GM19463 (cell line): ENCODE data around the gene SEC14L1.
"Not testable (repeated sequence)": the region's sequence is repeated elsewhere in the genome, so short reads cannot be mapped to it uniquely, and the experiment has no call there.

Source experiments
- ATAC-seq: cut with Tn5 transposase; IDR thresholded peaks from one replicate; pipeline ENCODE4 v1.9.1; 2021; ENCODE audit warnings: mild to moderate bottlenecking, moderate library complexity; ENCODE audit not compliant: unreplicated experiment

Gene SEC14L1

DNA sequence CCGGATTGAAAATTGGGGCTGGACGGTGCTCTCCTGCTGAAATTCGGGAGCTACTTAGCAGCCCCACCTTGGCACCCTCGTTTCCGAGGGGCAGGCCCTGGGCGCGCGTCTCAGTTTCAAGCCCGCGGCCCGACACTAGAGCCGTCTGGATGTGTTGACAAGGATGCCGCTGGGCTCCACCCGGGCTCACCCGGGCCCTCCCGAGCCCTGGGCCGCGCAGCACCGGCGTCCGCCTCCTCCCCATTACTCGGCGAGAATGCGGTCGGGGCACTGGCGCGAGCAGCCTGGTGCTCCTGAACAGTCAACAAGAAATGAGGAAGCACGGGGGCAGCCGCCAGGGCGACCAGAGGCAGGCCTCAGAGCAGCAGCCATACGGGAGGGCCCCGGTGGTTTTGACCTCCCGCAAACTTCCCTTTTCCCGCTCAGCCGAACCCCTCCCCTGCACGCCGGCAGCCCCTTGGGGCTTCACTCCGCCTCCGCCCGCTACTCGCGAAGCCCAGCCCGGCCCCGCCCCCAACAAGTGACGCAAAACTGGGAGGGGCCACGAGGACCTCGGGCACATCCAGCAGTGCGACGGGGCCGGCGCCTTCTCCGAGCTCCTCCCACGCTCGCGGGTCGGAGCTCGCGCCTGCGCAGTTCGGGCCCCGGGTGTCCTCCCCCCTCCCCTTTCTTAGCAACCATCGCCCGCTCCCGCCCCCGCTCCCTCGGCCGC is 447 bp upstream of the SEC14L1 start:
- ATAC-seq: peak; percentile 83

DNA sequence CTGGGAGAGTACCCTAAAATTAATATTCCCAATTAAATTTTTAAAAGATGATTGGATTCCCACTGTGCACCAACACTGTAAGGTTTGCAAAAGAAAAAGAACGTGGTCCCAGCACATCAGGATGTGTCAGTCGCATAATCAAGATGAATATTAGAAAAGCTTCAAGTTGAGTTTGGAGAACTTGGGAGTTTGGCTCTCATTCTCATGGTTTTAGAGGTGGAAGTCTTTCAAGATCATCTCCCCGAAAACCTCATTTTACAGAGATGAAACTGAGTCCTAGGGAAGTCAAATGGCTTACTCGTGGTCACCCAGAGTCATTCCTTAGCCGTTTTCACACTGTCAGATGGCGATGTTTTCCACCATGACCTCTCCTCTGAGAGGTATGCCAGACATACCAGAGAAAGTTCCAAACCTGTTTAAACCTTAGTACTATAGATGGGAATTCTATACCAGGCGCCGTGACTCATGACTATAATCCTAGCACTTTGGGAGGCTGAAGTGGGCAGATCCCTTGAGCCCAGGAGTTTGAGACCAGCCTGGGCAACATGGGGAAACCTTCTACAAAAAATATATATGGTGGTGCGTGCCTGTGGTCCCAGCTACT is 1.2 kb downstream of the SEC14L1 start:
- no peak for ATAC-seq

DNA sequence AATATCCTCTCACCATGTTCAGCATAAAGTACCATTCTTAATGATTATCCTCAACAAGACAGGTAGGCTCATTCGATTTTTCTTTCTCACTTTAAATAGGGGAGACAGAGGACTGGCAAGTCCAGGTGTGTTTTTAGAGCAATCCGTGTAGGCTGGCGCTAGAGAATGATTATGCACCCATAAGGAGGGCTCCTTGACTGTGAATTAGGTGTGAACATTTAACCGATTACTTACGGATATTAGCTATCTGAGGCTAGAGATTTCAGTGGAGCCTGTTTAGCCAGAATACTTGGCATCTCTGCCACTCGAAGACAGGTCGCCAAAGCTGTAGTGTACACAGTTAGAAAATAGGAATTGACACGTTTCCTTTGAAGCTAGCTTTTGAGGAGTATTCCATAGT is 1.9 kb downstream of the SEC14L1 start:
- no peak for ATAC-seq

DNA sequence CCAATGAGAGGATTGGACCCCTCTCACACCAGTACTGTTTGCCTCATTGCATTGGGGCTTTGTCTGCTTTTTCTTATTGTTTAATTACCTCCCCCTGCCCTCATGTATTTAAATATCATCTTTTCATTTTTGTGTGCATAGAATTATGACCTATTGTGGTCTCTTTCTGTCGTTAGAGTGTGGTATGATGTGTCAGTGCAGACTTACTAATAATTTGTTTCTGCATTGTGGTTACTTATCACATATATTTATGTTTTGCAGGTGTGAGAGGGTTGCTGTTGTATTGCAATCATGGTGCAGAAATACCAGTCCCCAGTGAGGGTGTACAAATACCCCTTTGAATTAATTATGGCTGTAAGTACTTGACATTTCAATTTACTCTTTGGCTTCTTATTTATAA is 2.5 kb downstream of the SEC14L1 start:
- no peak for ATAC-seq

DNA sequence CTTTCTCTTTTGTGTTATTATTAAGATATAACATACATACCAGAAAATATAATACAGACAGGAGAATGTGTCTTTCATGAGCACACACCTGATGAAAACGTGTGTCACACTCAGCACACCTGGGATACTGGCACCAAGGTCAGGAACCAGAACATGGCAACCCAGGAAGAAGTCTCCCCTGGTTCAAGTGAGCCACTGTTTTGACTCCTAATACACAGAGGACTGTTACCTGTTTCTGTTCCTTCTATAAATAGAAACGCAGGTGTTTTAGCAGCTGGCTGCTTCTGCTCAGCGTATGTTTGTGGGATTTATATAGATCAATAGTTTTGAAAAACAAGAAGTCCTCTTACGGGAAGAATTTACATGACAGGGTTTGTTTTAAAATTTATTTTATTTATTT is 3.5 kb downstream of the SEC14L1 start:
- ATAC-seq: no peak

DNA sequence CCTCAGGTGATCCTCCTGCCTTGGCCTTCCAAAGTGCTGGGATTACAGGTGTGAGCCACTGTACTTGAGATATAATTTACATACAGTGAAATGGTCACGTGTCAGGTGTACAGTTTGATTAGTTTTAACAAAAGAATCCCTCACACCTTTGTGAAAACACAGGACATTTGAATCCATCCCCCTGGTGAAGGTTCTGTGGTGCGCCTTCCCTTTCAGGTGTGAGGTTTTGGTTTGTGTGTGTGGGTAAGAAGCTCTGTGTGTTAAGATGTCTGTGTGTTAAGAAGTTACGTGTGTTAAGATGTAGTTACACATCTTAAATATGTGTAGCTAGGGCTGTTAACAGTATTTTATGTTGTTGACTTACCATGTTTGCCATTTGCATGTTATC is 4.4 kb downstream of the SEC14L1 start:
- ATAC-seq: no peak

DNA sequence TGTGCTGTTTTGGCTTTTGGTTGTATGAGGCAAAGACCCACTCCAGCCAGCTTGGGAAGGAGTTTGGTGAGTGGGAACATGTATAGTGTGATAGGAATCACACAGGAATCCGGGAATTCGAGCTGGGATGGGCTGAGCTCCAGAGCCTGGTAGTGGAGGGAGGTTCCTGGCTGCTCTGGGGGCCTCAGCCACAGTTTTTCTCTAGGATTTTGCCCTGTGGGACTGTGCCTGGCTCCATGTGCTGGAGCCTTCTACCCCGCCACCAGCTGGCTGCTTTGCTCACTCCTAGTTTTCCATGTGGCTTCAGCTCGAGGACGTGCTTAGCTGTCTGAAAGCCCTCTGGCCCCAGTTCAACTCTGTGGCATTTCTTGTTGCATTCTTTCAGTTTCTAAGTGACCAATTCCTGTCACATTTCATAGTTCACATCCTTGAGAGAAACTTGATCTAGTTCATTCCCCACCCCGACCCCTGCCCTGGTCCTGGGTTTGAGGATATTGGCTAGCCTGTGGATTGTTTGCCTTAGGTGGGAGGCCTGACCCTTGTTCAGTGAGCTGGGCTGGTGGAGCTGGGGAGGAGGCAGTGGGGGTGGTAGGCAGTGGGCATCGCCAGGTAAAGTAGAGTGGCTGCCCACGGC is 5.0 kb downstream of the SEC14L1 start:
- no peak for ATAC-seq

DNA sequence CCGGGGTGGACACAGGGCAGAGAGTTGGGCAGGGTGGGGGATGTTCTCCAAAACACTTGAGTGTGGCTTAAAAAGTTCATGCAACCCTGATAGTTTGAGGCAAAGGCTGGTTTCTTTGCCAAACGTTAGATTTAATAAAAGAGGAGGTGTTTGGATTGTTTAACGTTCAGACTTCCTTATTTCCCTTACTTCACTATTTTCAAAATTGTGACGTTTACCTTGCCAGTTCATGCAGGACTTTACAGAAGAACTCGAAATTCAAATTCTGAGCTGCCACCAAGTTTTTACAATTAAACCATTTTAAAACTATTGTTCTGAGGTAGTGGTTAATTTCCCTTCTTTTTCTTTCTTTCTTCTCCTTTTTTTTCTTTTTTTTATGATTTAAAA is 5.5 kb downstream of the SEC14L1 start:
- no peak for ATAC-seq

DNA sequence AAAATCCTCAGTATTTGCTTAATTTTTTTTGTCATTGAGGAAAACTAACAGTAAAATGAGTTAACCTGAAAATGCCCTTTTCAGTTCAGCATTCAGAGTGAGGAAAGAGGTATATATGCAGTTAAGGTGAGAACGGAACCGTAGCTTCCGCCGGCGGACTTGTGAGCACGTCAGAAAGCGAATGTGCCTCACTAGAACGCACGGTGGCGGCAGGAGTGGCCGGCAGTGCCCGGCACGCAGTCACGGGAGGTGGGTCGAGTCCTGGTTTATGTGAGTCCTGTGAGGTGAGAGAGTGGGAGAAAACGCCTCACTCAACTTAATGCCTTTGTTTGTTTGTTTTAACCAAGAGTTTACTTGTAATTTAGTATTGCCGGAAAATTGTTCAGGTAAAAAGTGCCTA is 6.1 kb downstream of the SEC14L1 start:
- no peak for ATAC-seq

DNA sequence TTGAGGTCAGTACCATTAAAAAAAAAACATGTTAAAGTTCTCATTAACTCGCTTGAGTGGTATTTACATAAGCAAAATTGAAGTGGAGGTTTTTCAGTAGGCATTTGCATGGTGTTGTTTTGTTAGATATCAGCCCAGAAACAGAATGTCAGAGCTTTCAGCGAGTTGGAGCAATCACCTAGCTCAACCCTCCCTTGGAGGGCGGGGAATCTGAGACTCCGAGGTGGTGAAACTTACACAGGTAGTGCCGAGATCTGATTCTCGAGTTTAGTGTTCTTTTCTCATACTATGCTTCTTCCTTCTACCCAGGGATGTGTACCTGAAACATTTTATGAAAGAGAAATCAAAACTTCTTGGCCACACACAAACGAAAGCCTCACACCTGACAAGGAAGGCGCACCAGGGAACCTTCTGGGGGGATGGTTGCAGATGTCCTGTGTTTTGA is 6.6 kb downstream of the SEC14L1 start:
- ATAC-seq: no peak

DNA sequence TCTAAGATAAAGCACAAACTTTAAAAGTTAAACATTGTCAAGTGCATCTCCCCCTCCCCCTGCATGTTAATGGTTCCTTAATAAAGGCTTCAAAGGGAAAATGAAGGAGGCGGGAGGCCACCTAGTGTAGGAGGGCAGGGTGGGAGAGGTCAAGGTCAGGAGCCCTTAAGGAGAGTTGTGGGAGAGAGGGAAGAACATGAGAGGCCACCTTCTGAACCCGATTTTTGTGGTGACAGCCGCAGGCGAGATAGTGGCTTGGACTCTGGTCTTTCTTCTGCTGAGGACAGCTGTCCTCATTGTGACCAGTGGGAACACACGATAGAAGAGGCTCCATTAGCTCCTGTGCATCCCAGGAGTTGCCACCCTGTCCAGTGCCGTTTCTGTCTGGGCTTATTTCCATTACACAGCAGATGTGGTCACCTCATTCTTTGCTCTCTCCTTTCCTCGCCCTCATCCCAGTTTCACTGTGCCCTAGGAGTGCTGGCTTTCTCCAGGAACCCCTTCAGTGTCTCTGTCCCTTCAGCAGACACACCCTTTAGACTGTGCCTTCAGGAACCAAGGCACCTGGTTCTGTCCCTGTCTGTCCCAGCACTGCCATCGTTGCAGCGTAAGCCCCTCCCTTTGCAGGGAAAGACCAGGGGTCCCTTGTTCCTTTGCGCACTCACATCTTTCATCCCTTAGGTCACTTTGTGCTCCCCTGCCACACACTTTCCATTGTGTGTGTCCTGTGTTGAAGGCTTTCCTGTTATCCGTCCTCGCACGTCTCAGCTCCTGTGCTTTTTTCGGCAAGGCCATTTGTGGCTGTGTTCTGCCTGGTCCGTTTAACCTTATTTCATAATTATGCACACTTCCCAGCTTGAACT is 7.5 kb downstream of the SEC14L1 start:
- ATAC-seq: no peak

DNA sequence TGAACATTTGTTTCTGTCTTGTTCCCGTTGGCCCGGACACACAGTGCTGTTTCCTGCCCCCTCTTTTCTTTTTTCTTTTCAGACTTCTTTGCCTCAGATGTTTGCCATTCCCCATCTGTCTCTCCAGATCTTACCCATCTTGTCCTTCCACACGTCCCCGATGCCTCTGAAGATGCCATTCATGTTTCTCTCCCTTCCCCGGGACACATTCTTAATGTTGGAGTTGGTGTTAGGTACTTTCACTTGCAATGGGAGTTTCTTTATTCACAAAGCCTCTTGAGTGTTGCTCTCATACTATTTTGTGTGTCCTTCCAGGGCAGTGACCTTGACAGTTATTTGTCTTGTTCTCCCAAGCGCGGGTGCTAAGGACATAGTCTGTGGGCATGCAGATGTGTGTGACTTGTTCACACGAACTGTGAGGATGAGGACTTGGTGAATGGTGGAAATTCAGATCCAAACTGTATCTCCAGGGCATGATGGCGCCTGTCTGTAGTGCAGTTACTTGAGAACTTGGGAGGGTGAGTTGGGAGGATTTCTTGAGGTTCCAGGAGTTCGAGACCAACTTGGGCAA is 8.3 kb downstream of the SEC14L1 start:
- no peak for ATAC-seq

DNA sequence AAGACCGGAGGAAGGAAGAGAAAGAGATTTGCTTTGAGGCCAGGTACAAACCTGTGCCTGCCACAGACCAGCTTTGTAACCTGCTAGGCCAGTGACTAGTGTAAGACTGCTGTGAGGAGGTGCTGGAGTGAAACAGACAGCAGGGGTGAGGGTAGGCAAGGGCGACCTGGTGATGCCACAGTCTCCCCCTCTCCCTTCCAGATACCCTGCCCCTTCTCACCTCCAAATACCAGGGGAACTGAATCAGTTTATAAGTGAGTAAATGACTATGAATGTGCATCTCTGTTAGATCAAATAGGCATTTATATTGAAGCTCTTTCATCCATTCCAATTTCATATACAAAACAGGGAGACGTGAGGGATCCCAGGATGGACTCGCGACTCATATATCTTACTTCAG is 9.4 kb downstream of the SEC14L1 start:
- no peak for ATAC-seq

DNA sequence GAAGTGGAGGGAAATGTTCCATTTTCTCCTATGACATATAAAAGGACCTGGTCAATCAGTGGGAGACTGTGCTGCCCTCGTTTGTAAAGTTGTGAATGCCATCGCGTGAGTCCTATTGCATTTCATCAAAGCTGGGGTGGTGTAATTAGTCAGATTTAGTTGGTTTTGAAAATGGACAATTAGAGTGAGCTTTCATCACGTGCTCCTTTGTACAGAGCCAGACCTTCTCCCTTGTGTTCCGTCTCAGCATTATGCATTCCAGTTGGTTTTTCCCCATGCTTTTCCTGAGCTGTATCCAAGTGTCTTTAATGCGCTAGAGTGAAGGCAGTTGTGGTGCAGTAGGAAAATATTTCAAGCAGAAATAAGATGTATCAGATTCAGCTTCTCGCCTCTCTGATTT is 10.4 kb downstream of the SEC14L1 start:
- no peak for ATAC-seq

DNA sequence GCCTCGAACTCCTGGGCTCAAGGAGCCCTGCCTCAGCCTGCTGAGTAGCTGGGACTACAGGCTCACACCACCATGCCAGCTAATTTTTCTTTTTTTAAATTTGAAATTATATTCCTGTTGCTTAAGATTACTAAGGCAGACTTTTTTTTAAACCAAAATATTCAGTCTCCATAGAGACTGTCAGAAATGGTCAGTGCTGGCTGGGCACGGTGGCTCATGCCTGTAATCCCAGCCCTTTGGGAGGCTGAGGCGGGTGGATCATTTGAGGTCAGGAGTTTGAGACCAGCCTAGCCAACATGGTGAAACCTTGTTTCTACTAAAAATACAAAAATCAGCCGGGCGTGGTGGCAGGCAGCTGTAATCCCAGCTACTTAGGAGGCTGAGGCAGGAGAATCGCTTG is 11.3 kb downstream of the SEC14L1 start:
- ATAC-seq: not testable (repeated sequence)

DNA sequence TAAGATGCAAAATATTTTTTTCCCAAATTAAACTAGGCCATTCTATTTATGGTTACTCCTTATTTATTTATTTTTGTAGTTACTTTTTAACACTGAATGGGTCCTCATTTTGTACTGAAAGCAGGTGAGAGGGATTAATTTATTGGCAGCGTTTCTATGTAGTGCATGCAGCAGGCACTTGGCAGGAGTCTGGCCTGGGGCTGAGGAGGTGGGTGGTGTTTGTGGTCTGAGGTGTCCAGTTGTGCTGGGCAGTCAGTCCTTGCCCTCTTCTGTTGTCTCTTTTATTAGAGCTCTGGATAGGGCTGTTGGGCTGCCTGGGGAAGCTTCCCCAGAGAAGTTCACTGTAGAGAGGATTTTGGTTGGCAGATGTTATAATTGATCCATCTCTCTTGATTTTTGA is 12.7 kb downstream of the SEC14L1 start:
- no peak for ATAC-seq

DNA sequence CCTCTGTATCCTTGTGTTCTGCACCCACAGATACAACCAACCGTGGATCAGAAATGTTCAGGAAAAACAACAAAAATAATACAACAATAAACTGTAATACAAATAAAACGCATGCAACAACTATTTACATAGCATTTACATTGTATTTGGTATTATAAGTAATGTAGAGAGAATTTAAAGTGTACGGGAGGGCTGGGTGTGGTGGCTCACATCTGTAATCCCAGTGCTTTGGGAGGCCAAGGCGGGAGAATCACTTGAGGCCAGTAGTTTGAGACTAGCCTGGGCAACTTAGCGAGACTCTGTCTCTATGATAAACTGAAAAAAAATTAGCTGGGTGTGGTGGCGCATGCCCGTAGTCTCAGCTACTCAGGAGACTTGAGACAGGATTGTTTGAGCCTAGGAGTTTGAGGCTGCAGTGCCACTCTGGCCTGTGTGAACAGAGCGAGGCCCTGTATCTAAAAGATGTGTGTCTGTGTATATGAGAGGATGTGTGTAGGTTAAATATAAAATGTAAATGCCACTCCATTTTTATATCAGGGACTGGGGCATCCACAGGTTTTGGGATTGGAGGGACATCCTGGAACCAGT is 13.3 kb downstream of the SEC14L1 start:
- ATAC-seq: no peak

DNA sequence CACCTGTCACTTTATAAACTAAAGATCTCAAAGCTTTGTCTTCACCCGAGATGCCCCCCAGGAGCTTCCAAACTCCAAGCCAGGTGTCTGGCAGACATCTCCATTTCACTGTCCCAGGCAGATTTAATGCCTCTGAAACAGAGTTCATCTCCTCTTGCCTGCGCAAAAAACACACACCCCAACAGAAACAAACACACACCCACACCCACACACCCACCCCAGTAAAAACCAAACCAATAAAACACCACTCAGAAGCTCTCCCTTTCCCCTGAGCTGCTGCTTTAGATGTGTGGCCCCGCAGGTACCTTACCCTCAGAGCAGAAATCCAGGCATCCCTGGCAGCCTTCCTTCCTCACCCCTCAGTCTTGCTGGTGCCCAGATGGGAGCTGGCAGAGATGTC is 14.4 kb downstream of the SEC14L1 start:
- ATAC-seq: no peak

DNA sequence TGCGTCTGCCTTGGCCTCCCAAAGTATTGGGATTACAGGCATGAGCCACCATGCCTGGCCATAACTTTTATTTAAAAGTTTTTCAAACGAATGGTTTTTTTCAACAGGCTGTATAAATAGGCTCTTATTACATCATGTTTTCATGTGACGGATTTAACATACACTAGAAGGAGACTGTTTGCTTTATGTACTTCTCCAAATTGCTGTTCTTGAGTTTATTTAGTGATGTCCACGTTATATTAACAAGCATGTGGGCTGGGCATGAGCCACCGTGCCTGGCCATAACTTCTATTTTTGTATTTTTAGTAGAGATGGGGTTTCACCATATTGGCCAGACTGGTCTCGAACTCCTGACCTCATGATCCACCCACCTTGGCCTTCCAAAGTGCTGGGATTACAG is 17.0 kb downstream of the SEC14L1 start:
- ATAC-seq: not testable (repeated sequence)

DNA sequence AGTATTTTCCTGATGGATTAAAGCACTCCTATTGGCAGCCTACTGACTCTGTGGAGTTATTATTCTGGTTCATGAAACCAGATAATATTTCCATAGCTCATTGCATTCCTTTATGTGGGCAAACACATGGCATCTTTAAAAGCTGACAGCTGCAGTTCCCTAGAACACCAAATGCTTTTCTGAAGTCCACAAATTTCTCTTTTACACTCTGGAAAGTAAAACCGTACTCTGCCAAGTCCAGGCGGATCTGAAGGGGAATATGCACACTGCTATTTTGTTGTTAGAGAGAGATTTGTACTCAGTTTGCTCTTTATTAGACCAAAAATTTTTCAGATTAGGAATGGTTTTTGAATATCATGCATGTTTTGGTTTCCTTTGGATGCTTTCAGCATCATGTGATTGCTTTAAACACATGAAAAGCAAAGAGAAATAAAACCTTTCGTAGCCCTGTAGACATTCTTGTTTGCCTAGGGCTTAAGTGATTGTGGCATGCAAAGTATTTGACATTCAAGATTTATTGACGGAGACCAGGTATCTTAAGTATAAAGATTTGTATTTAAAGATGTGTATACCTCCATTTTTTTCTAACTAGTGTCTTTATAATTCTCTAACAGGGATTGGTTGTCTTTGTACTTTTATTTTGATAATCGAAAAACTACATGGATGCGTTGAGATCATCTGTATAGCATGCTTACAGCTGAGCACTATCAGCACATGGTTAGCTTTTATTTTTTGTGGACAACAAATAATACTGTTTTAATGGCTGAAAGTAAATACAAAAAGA is 19.5 kb downstream of the SEC14L1 start:
- no peak for ATAC-seq
